HEK293 (cell line): ENCODE results near the gene UNCX.

Experiments used
- GFI1B ChIP-seq: fragments of 450-650 bp; formaldehyde crosslinking; IDR thresholded peaks from 2 replicates; pipeline ENCODE4 v1.5.1; 2016; ENCODE audit warnings: missing biosample characterization, missing genetic modification characterization
- KLF8 ChIP-seq: fragments of 450-650 bp; formaldehyde crosslinking; IDR thresholded peaks from 2 replicates; pipeline ENCODE4 v1.5.1; 2016; ENCODE audit warnings: missing biosample characterization, missing genetic modification characterization
- KLF9 ChIP-seq: fragments of 450-650 bp; formaldehyde crosslinking; IDR thresholded peaks from 2 replicates; pipeline ENCODE4 v1.5.1; 2016; ENCODE audit warnings: missing biosample characterization, missing genetic modification characterization, low read depth
- MZF1 ChIP-seq: fragments of 450-650 bp; formaldehyde crosslinking; IDR thresholded peaks from 2 replicates; pipeline ENCODE4 v1.5.1; 2017; ENCODE audit warnings: missing biosample characterization, missing genetic modification characterization, borderline replicate concordance
- PRDM6 ChIP-seq: fragments of 450-650 bp; formaldehyde crosslinking; IDR thresholded peaks from 2 replicates; pipeline ENCODE4 v1.5.1; 2017; ENCODE audit warnings: missing biosample characterization, missing genetic modification characterization
- REPIN1 ChIP-seq: fragments of 450-650 bp; formaldehyde crosslinking; IDR thresholded peaks from 2 replicates; pipeline ENCODE4 v1.5.1; 2017; ENCODE audit warnings: missing biosample characterization, missing genetic modification characterization, low read depth
- SP7 ChIP-seq: fragments of 450-650 bp; formaldehyde crosslinking; IDR thresholded peaks from 2 replicates; pipeline ENCODE4 v1.5.1; 2016; ENCODE audit warnings: missing biosample characterization, missing genetic modification characterization
- TCF7L2 ChIP-seq: IDR thresholded peaks from 2 replicates; pipeline ENCODE4 v1.6.1; 2011; ENCODE audit warnings: low read depth, mild to moderate bottlenecking, inconsistent platforms, low read length, moderate library complexity, borderline replicate concordance
- TRIM28 ChIP-seq: IDR thresholded peaks from 2 replicates; pipeline ENCODE4 v1.6.1; 2011; ENCODE audit warnings: low read length, control low read depth, borderline replicate concordance
- ZEB2 ChIP-seq: fragments of 450-650 bp; formaldehyde crosslinking; IDR thresholded peaks from 2 replicates; pipeline ENCODE4 v1.5.1; 2016; ENCODE audit warnings: missing biosample characterization, missing genetic modification characterization
- ZFP41 ChIP-seq: fragments of 450-650 bp; formaldehyde crosslinking; IDR thresholded peaks from 2 replicates; pipeline ENCODE4 v1.5.1; 2016; ENCODE audit warnings: missing biosample characterization, missing genetic modification characterization, borderline replicate concordance
- ZNF140 ChIP-seq: fragments of 450-650 bp; formaldehyde crosslinking; IDR thresholded peaks from 2 replicates; pipeline ENCODE4 v1.5.1; 2016; ENCODE audit warnings: missing biosample characterization, missing genetic modification characterization
- ZNF23 ChIP-seq: fragments of 450-650 bp; formaldehyde crosslinking; IDR thresholded peaks from 2 replicates; pipeline ENCODE4 v1.5.1; 2016; ENCODE audit warnings: missing biosample characterization, missing genetic modification characterization, borderline replicate concordance
- ZNF37A ChIP-seq: fragments of 450-650 bp; IDR thresholded peaks from 2 replicates; pipeline ENCODE4 v1.5.1; 2018; ENCODE audit warnings: missing biosample characterization, missing genetic modification characterization
- ZNF423 ChIP-seq: fragments of 450-650 bp; formaldehyde crosslinking; IDR thresholded peaks from 2 replicates; pipeline ENCODE4 v1.5.1; 2016; ENCODE audit warnings: missing biosample characterization, missing genetic modification characterization
- ZNF488 ChIP-seq: fragments of 450-650 bp; formaldehyde crosslinking; IDR thresholded peaks from 2 replicates; pipeline ENCODE4 v1.5.1; 2016; ENCODE audit warnings: missing biosample characterization, missing genetic modification characterization
- ZNF561 ChIP-seq: fragments of 450-650 bp; IDR thresholded peaks from 2 replicates; pipeline ENCODE4 v1.5.1; 2018; ENCODE audit warnings: missing biosample characterization, missing genetic modification characterization, borderline replicate concordance
- ZNF600 ChIP-seq: fragments of 450-650 bp; formaldehyde crosslinking; IDR thresholded peaks from 2 replicates; pipeline ENCODE4 v1.5.1; 2016; ENCODE audit warnings: missing biosample characterization, missing genetic modification characterization
- ZNF626 ChIP-seq: fragments of 450-650 bp; sonication (Bioruptor Pico); formaldehyde crosslinking; IDR thresholded peaks from 2 replicates; pipeline ENCODE4 v1.5.1; 2018; ENCODE audit warnings: missing biosample characterization, missing genetic modification characterization, inconsistent platforms
- ZNF692 ChIP-seq: fragments of 450-650 bp; formaldehyde crosslinking; IDR thresholded peaks from 2 replicates; pipeline ENCODE4 v1.5.1; 2016; ENCODE audit warnings: missing biosample characterization, missing genetic modification characterization
- TF ChIP-seq, protein P1 (sequence below): fragments of 450-650 bp; formaldehyde crosslinking; IDR thresholded peaks from 2 replicates; pipeline ENCODE4 v1.5.1; 2016; ENCODE audit warnings: missing biosample characterization, missing genetic modification characterization, borderline replicate concordance
- TF ChIP-seq, protein P2 (sequence below): fragments of 450-650 bp; formaldehyde crosslinking; IDR thresholded peaks from 2 replicates; pipeline ENCODE4 v1.5.1; 2016; ENCODE audit warnings: missing biosample characterization, missing genetic modification characterization, borderline replicate concordance
- TF ChIP-seq, protein P3 (sequence below): fragments of 450-650 bp; formaldehyde crosslinking; IDR thresholded peaks from 2 replicates; pipeline ENCODE4; 2016; ENCODE audit warnings: missing biosample characterization, missing genetic modification characterization

The UNCX gene

DNA sequence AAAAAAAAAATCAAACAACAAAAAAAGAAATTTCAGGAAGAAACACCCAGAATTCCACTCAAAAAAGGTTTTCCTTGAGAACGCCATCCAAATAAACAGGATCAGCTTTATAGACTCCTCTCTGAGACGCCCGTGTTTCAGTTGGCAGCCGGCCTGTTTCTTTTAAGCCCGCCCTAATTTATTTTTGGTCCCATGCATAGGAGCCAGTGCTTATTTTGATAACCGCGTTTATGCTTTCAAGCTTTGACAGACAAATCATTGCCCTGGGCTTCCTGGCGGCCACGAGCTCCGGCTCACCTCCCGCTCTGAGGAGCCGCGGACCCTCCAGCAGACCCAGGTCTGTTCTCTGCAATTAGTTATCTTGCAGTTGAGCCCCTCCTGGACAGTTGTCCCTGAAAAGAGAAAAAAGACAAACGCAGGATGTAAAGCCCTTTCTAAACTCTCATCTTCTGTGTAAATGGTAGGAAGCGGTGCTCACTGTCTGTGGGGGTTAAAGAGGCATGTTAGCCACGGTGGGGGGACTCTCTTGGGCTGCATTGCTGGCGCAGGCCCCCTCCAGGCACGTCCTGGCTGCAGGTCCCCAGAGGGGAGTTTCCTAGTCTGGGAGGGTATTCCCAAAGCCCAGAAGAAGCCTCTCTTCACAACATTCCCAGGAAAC, 22.2 kb upstream of the UNCX start (continued):
- TF ChIP-seq, protein P1, sequence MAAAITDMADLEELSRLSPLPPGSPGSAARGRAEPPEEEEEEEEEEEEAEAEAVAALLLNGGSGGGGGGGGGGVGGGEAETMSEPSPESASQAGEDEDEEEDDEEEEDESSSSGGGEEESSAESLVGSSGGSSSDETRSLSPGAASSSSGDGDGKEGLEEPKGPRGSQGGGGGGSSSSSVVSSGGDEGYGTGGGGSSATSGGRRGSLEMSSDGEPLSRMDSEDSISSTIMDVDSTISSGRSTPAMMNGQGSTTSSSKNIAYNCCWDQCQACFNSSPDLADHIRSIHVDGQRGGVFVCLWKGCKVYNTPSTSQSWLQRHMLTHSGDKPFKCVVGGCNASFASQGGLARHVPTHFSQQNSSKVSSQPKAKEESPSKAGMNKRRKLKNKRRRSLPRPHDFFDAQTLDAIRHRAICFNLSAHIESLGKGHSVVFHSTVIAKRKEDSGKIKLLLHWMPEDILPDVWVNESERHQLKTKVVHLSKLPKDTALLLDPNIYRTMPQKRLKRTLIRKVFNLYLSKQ (tag by site-specific recombination) = no peak
- TF ChIP-seq GFI1B (no peak), ZNF423 (tag by site-specific recombination) (no peak), TRIM28 (no peak), ZNF23 (tag by site-specific recombination) (no peak), KLF9 (tag by site-specific recombination) (no peak), ZNF488 (tag by site-specific recombination) (no peak), ZNF37A (tag by site-specific recombination) (no peak), TCF7L2 (peak; percentile 60; the same call in 1 of the 2 replicates), ZFP41 (tag by site-specific recombination) (no peak), ZEB2 (tag by site-specific recombination) (no peak), KLF8 (tag by site-specific recombination) (no peak), ZNF600 (tag by site-specific recombination) (no peak), ZNF140 (tag by site-specific recombination) (no peak), REPIN1 (tag by site-specific recombination) (no peak), ZNF561 (tag by site-specific recombination) (0 out of 2 replicates have a peak, but pooled peaks have one; percentile 43), ZNF692 (tag by site-specific recombination) (no peak), MZF1 (no peak), SP7 (no peak), ZNF626 (tag by site-specific recombination) (no peak), PRDM6 (tag by site-specific recombination) (peak; percentile 68)
- TF ChIP-seq, protein P2, sequence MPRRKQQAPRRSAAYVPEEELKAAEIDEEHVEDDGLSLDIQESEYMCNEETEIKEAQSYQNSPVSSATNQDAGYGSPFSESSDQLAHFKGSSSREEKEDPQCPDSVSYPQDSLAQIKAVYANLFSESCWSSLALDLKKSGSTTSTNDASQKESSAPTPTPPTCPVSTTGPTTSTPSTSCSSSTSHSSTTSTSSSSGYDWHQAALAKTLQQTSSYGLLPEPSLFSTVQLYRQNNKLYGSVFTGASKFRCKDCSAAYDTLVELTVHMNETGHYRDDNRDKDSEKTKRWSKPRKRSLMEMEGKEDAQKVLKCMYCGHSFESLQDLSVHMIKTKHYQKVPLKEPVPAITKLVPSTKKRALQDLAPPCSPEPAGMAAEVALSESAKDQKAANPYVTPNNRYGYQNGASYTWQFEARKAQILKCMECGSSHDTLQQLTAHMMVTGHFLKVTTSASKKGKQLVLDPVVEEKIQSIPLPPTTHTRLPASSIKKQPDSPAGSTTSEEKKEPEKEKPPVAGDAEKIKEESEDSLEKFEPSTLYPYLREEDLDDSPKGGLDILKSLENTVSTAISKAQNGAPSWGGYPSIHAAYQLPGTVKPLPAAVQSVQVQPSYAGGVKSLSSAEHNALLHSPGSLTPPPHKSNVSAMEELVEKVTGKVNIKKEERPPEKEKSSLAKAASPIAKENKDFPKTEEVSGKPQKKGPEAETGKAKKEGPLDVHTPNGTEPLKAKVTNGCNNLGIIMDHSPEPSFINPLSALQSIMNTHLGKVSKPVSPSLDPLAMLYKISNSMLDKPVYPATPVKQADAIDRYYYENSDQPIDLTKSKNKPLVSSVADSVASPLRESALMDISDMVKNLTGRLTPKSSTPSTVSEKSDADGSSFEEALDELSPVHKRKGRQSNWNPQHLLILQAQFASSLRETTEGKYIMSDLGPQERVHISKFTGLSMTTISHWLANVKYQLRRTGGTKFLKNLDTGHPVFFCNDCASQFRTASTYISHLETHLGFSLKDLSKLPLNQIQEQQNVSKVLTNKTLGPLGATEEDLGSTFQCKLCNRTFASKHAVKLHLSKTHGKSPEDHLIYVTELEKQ = no peak
- TF ChIP-seq, protein P3, sequence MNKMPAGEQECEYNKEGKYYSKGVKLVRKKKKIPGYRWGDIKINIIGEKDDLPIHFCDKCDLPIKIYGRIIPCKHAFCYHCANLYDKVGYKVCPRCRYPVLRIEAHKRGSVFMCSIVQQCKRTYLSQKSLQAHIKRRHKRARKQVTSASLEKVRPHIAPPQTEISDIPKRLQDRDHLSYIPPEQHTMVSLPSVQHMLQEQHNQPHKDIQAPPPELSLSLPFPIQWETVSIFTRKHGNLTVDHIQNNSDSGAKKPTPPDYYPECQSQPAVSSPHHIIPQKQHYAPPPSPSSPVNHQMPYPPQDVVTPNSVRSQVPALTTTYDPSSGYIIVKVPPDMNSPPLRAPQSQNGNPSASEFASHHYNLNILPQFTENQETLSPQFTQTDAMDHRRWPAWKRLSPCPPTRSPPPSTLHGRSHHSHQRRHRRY (tag by site-specific recombination) = no peak
